ENCODE measurements around the gene PABPN1L. TPM values are rescaled to one million over a fixed set of nuclear protein-coding genes. Genes with fewer than 3 reads are reported as not detected.
"Not testable (repeated sequence)": the region's sequence is repeated elsewhere in the genome, so short reads cannot be mapped to it uniquely, and the experiment has no call there.

PABPN1L gene
- total RNA-seq, 1 donor from 2014 or later = not detected

DNA sequence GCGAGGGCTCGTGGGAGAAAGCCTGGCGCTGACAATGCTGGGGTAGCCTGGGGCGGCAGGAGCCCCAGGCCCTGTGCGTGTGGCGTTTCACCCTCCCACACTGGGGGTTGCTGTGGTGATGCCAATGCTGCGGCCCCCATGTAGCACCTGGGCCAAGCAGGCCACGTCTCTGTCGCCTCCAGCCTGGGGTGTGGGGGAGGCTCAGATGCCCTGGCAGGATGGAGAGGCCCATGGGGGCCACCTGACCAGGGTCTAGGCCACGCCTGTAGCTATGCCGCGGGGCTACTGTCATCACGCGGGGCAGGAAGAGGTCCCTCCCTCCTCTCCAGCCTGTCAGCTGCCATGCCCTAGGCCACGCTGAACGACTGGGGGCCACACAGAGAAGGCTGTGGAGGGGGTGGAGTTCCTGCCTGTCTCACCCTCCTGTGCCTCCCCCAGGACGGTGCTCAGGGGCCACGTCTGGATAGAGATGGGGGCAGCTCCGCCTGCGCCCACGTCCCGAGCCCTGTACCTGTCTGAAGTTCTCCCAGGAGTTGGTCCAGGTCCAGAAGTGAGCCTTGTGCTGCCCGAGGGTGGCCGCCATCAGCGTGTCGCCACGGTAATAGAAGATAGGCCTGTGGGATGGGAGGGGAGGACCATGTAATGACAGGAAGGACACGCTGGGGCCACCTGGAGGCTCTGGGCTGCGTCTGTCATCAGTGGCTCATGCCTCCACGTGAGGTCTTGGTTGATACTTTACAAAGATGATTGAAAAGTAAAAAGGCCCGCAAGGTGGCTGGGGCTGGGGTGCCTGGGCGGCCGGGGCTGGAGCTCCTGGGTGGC, 42.0 kb downstream of the PABPN1L start:
- intact Hi-C loops (cut with DNase I) = no loop called here
- ATAC-seq (ENCODE audit: poor library complexity) = no peak

DNA sequence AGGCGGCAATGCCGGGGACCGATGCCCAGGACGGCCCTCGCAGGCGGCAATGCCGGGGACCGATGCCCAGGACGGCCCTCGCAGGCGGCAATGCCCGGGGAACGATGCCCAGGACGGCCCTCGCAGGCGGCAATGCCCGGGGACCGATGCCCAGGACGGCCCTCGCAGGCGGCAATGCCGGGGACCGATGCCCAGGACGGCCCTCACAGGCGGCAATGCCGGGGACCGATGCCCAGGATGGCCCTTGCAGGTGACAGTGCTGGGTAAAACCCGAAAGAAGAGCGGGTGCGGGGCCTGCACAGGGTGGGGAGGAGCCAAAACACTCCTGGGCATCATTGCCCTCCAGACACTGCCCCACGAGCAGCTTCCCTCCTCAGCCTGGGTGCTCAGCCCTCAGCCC, 42.8 kb downstream of the PABPN1L start:
- ATAC-seq (ENCODE audit: poor library complexity); DNase-seq; intact Hi-C loops (cut with DNase I): not testable (repeated sequence)

More for the DNA sequence above, 42.0 kb downstream of the PABPN1L start:
- no peak for DNase-seq

DNA sequence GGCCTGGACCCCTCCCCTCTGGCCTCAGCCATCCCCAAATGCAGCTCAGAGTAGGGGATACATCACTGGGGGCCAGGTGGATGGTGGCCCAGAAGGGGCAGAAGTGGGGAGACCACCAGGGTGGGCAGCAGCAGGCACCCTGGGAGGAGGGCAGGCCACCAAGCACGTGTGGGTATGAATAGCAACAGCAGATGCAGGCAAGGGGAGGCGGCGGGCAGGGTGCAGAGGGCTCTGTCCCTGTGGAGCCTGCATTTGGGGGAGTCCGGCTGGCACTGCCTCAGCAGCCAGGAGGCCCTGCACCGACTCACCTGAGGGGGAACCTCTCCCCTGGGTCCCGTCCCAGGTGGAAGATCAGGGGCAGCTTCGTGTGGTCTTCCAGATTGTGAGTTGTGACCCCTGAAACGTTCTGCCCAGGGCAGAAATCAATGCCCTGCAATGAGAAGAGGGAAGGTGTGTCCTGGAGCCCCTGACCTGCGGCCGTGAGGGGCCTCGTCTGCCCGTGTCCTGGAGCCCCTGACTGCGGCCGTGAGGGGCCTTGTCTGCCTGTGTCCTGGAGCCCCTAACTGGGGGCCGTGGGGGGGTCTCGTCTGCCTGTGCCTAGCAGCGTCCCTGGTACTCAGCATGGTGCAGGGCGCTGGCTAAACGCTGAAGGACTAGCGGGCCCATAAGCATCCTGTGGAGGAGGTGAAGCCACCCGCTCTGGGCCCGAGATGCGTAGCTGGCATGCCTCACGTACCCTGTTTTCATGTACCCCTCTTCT, 44.0 kb downstream of the PABPN1L start:
- intact Hi-C loops (cut with DNase I) = no loop called here
- DNase-seq = no peak
- no peak for ATAC-seq (ENCODE audit: poor library complexity)

DNA sequence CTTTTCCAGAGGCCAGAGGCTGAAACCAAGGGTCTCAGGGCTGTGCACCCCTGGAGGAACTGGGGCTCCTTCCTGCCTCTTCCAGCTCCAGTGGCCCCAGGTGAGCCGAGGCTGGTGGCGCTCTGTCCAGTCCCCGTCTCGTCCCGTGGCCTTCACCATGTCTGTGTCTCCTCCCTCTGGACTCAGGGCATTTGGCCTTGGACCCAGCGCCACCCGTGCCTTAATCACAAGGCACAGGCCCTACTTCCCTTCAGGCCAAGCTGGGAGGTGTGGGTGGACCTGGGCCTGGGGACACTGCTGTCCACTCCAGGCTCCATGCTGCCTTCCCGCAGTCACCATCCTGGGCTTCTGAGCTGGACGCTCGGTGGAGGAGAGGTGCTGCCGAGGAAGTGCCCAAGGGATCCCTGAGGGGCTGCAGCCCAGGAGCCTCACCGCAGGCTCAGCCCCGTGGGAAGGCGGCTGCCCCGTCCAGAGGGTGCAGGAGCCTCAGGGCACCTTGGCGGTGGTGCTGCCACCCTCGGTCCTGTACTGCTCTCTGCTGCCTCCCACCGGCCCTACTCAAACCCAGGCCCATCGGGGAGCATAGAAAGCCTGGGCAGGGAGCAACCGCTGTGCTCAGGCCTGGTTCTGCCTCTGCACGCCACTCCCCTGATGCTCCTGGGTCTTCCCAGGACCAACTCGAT, 45.2 kb downstream of the PABPN1L start:
- intact Hi-C loops (cut with DNase I) = no loop called here
- ATAC-seq (ENCODE audit: poor library complexity) = no peak
- no peak for DNase-seq

DNA sequence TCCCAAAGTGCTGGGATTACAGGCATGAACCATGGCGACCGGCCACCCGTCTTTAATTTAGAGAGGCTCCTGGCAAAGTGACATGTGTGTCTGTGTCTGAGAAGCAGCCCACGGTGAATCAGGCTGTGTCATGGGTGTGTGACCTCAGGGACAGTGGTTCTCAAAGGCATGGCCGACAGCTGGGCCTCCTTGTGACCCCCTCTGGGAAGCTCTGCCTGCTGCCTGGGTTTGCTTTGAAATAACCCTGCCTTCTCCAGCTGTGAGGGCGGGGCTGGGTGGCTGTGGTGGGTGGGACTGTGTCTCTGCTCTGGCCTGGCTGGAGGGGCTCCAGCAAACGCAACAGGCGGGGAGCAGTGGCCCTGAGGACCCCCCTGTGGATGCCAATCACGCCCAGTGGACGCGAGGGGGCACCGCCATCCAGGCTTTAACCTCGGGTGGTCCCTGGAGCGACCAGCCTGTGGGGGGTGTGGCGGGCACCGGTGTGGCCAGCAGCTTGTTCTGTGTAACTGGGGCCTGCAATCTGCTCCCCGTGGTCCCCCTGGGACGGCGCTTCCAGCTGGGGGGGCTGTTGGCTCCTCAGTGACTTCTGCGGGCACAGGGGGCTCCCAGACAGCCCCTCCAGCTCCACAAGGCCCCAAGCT, 46.0 kb downstream of the PABPN1L start:
- DNase-seq (no peak), ATAC-seq (ENCODE audit: poor library complexity) (no peak)
- intact Hi-C loops (cut with DNase I) = no loop called here

DNA sequence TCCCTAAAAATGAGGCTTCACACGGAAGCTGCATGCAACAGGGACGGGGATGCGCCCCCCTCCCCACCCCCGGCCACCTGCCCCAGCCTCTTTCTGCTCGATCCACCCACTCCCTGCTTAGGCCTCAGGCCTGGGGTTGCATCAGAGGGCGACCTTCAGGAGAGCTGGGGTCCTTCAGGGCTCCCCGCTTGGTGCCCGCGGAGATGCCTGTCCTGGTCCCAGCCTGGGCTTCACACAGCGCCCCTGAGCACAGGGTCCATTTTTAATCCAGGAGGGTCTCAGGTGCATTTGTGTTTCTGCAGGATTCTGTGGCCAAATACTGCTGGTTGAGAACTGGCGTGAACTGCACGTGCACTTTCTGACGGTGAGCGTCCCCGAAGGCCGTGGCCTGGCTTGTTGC, 47.3 kb downstream of the PABPN1L start:
- ATAC-seq (ENCODE audit: poor library complexity) (no peak), DNase-seq (no peak)
- intact Hi-C loops (cut with DNase I) = no loop called here

DNA sequence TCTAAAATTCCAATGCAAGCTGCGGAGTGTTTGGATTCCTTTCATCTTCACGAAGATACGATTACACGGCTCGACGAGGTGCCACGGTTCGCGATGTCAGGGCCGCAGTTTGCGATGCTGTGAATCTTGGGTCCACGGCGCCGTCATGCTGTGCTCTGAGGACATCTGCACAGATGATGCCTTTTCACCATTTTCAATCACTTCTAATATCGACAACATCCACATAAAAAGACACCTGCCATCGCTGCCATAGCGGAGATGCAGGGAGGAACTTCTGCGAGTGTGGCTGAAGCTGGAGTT, 47.9 kb downstream of the PABPN1L start:
- DNase-seq (no peak), ATAC-seq (ENCODE audit: poor library complexity) (no peak)
- intact Hi-C loops (cut with DNase I) = no loop called here

DNA sequence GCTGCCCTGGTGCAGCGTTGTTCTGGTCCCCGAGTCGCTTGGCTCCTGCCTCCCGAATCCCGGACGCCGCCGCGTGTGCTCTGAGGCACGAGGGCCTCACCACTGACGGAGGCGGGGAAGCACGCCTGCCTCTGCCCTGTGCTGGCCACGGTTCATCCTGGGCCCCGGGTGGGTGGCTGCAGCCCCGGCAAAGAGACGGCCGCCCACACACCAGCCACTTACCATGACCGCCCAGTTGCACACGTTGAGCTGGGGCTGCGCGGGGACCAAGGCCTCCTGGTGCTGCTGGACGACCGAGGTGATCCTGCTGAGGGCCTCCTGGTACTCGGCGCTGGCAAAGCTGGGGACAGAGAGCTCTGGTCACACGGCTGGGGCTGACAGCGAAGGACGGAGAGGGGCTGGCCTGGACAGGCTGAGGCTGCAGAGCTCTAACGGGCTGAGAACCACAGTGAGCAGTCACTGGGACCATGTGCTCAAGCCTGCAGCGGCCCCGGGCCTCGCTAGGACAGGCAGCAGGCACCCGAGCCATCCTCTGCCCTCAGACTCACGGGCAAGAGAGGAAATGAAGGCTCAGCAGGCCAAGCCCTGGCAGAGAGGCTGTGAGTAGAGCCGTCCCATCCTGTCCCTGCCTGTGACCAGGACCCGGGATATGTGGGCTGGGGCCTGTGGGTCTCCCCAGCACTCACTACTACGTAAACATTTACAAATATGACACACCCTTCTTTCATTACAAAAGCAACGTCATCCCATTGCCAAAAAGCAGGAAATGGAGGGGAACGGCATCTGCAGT, 48.5 kb downstream of the PABPN1L start:
- ATAC-seq (ENCODE audit: poor library complexity) (no peak), DNase-seq (no peak)
- intact Hi-C loops (cut with DNase I) = no loop called here

DNA sequence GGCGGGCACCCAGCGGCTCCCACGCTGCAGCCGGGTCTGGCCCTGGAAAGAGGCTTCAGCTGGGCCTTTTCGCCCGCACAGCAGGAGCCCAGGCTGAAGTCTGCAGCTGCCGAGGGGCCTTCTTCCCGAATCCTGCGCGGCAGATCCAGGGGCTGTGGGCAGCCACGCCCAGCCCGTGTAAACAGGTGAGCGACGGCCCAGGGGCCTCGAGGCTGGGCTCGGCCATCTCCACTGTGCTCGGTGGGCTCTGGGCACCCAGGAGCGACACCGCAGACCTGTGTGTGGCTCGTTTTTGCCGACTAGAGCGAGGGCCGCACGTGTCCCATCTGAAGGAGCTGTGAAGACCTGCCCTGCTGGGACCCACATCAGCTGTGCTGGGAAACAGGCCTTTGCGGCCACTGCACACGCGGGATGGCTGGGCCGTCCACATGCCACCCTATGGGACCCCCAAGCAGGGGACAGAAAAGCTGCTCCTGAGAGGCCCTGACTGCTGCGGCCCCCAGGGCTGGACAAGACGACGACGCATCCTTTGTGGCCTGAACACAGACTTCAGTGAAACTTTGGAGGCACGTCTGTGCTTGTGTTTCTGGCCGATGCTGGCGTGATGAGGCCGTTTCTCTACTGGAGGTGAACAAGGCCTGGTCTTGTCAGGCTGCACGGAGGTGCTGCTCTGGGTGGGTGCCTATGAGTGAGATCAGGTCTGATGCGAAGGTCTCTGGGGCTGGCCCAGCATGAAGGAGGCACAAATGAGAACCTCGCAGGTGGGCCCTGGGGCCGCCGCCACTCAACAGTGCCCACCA, 49.5 kb downstream of the PABPN1L start:
- intact Hi-C loops (cut with DNase I) = no loop called here
- ATAC-seq (ENCODE audit: poor library complexity) (no peak), DNase-seq (no peak)

DNA sequence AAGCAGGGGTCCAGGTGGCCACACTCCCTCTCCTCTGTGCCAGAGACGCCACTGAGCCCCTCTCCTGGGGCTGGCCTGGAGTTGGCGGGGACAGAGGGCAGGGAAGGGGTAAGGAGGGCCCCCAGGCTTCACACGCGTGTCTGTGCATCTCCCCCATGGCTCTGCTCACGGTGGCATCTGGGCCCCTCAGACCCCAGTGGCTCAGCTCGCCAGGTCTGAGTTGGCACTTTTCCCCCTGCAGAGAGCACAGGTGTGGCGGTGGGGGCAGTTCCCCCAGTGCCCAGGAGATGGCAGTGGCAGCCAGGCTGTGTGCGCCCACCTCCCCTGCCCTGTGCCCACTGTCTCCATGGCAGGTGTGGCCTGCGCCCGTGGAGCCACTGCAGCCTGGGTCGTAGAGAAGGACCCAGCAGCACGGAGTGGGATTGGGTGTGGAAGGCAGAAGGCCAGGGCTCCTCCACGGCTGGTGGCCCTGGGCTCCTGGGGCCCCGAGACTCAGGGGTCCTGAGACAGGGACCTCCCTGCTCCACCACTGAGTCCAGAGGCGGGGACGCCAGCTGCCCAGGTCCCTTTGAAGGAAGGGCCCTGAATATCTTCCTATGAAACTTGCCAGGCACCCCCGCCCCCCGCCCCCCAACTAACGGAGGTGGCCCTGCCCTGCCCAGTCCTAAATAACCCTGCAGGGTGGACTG, 50.4 kb downstream of the PABPN1L start:
- intact Hi-C loops (cut with DNase I) = no loop called here
- ATAC-seq (ENCODE audit: poor library complexity) (no peak), DNase-seq (no peak)

DNA sequence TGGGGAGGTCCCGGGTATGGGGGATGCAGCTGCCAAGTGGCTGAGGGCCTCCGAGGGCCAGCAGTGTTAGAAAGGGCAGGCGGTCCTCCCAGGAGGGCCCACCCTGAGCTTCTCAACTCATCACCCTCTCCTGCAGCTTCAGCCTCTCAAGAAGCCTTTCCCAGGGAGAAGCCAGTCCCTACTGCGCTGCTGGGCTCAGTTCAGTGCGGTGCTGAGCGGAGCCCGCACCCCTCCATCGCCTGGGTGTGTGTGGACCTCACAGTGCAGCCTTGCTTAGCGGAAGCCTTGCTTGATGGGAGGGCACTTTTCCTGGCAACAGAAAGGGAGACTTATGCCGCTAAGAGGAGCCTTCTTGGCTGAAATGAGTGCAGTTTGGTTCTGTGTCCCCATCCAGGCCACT, 51.2 kb downstream of the PABPN1L start:
- intact Hi-C loops (cut with DNase I) = no loop called here
- ATAC-seq (ENCODE audit: poor library complexity) (no peak), DNase-seq (no peak)

DNA sequence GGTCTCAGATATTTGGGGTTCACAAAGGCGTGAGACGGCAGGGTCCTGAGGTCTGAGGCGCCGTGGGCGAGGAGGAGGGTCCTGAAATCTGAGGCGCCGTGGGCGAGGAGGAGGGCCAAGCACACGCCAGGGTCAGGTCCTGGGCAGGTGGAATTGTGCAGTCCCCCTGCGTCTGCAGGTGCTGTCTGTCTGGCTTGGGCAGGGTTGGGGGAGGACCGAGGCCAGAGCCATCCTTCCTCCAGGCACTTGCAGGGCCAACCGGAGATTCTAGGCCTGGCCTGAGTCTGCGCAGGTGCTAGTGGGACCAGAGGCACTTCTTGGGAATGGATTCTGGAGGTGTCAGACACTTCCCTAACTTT, 52.3 kb downstream of the PABPN1L start:
- ATAC-seq (ENCODE audit: poor library complexity) = no peak
- DNase-seq = no peak
- intact Hi-C loops (cut with DNase I) = loop anchor here (5.0 kb wide), 1 partner anchor 43 kb away; the partner anchor contains the start of genes GALNS and TRAPPC2L

Other genes with a start within 250 kb of the PABPN1L start
- gene IL17C, start 228.1 kb downstream of the PABPN1L start, total RNA-seq = not detected
- 53.7 TPM for gene CYBA, start 215.6 kb downstream of the PABPN1L start, total RNA-seq
- 21.9 TPM for gene MVD, start 203.6 kb downstream of the PABPN1L start, total RNA-seq
- 3.0 TPM for gene SNAI3, start 180.2 kb downstream of the PABPN1L start, total RNA-seq
- gene RNF166, start 160.3 kb downstream of the PABPN1L start, total RNA-seq = 14.6 TPM
- gene CTU2, start 160.2 kb downstream of the PABPN1L start, total RNA-seq = 13.4 TPM
- gene PIEZO1, start 81.4 kb downstream of the PABPN1L start, total RNA-seq = 15.9 TPM
- 1.00 TPM for gene CDT1, start 62.9 kb downstream of the PABPN1L start, total RNA-seq
- gene APRT, start 54.7 kb downstream of the PABPN1L start, total RNA-seq = 40.4 TPM
- 15.9 TPM for gene GALNS, start 9.7 kb downstream of the PABPN1L start, total RNA-seq
- 53.0 TPM for gene TRAPPC2L, start 9.5 kb downstream of the PABPN1L start, total RNA-seq
- gene CBFA2T3, start 110.5 kb upstream of the PABPN1L start, total RNA-seq = 8.6 TPM
- gene ACSF3, start 227.2 kb upstream of the PABPN1L start, total RNA-seq = 15.5 TPM